ENCODE results near the gene UBE2U.

UBE2U gene

DNA sequence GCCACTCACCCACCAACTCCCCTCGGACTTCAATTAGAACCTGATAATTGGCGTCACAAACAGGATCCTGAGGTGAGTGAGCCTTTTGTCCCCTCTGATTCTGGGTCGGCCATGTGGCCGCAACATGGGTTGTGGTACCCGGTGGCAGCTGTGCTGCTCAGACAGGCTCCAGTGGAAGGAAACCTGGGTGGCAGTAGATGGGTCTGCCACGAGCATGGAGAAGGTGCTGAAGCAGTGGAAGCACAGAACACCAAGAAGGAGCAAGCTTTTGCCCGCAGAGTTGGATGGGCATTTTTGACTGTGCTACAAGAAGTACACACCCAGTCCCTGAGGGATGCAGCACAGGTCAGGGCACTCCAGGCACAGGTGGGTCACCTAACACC is 16.5 kb upstream of the UBE2U start:
- no peak for TF ChIP-seq ZNF777 (tag by site-specific recombination; IDR thresholded peaks at IDR 0.05; ENCODE audit: borderline replicate concordance)
- TF ChIP-seq, protein P1, sequence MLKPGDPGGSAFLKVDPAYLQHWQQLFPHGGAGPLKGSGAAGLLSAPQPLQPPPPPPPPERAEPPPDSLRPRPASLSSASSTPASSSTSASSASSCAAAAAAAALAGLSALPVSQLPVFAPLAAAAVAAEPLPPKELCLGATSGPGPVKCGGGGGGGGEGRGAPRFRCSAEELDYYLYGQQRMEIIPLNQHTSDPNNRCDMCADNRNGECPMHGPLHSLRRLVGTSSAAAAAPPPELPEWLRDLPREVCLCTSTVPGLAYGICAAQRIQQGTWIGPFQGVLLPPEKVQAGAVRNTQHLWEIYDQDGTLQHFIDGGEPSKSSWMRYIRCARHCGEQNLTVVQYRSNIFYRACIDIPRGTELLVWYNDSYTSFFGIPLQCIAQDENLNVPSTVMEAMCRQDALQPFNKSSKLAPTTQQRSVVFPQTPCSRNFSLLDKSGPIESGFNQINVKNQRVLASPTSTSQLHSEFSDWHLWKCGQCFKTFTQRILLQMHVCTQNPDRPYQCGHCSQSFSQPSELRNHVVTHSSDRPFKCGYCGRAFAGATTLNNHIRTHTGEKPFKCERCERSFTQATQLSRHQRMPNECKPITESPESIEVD (tag by site-specific recombination; IDR thresholded peaks at IDR 0.05), result no peak
- no peak for TF ChIP-seq ZNF473 (tag by site-specific recombination; IDR thresholded peaks at IDR 0.05)
- TF ChIP-seq ZNF544 (tag by site-specific recombination; IDR thresholded peaks at IDR 0.05), result no peak
- TF ChIP-seq KLF1 (tag by site-specific recombination; IDR thresholded peaks at IDR 0.05), result no peak
- TF ChIP-seq ZNF623 (tag by site-specific recombination; IDR thresholded peaks at IDR 0.05), result no peak
- TF ChIP-seq, protein P2, sequence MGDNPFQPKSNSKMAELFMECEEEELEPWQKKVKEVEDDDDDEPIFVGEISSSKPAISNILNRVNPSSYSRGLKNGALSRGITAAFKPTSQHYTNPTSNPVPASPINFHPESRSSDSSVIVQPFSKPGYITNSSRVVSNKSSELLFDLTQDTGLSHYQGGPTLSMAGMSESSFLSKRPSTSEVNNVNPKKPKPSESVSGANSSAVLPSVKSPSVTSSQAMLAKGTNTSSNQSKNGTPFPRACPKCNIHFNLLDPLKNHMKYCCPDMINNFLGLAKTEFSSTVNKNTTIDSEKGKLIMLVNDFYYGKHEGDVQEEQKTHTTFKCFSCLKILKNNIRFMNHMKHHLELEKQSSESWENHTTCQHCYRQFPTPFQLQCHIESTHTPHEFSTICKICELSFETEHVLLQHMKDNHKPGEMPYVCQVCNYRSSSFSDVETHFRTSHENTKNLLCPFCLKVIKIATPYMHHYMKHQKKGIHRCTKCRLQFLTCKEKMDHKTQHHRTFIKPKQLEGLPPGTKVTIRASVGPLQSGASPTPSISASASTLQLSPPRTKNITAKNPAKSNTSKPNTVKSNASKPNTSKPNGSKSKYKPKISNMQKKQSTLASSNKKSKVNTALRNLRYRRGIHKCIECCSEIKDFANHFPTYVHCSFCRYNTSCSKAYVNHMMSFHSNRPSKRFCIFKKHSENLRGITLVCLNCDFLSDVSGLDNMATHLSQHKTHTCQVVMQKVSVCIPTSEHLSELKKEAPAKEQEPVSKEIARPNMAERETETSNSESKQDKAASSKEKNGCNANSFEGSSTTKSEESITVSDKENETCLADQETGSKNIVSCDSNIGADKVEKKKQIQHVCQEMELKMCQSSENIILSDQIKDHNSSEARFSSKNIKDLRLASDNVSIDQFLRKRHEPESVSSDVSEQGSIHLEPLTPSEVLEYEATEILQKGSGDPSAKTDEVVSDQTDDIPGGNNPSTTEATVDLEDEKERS (tag by site-specific recombination; IDR thresholded peaks at IDR 0.05), result no peak
- no peak for TF ChIP-seq ZNF629 (tag by site-specific recombination; IDR thresholded peaks at IDR 0.05)
- TF ChIP-seq, protein P3, sequence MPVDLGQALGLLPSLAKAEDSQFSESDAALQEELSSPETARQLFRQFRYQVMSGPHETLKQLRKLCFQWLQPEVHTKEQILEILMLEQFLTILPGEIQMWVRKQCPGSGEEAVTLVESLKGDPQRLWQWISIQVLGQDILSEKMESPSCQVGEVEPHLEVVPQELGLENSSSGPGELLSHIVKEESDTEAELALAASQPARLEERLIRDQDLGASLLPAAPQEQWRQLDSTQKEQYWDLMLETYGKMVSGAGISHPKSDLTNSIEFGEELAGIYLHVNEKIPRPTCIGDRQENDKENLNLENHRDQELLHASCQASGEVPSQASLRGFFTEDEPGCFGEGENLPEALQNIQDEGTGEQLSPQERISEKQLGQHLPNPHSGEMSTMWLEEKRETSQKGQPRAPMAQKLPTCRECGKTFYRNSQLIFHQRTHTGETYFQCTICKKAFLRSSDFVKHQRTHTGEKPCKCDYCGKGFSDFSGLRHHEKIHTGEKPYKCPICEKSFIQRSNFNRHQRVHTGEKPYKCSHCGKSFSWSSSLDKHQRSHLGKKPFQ (tag by site-specific recombination; IDR thresholded peaks at IDR 0.05), result no peak
- TF ChIP-seq, protein P4, sequence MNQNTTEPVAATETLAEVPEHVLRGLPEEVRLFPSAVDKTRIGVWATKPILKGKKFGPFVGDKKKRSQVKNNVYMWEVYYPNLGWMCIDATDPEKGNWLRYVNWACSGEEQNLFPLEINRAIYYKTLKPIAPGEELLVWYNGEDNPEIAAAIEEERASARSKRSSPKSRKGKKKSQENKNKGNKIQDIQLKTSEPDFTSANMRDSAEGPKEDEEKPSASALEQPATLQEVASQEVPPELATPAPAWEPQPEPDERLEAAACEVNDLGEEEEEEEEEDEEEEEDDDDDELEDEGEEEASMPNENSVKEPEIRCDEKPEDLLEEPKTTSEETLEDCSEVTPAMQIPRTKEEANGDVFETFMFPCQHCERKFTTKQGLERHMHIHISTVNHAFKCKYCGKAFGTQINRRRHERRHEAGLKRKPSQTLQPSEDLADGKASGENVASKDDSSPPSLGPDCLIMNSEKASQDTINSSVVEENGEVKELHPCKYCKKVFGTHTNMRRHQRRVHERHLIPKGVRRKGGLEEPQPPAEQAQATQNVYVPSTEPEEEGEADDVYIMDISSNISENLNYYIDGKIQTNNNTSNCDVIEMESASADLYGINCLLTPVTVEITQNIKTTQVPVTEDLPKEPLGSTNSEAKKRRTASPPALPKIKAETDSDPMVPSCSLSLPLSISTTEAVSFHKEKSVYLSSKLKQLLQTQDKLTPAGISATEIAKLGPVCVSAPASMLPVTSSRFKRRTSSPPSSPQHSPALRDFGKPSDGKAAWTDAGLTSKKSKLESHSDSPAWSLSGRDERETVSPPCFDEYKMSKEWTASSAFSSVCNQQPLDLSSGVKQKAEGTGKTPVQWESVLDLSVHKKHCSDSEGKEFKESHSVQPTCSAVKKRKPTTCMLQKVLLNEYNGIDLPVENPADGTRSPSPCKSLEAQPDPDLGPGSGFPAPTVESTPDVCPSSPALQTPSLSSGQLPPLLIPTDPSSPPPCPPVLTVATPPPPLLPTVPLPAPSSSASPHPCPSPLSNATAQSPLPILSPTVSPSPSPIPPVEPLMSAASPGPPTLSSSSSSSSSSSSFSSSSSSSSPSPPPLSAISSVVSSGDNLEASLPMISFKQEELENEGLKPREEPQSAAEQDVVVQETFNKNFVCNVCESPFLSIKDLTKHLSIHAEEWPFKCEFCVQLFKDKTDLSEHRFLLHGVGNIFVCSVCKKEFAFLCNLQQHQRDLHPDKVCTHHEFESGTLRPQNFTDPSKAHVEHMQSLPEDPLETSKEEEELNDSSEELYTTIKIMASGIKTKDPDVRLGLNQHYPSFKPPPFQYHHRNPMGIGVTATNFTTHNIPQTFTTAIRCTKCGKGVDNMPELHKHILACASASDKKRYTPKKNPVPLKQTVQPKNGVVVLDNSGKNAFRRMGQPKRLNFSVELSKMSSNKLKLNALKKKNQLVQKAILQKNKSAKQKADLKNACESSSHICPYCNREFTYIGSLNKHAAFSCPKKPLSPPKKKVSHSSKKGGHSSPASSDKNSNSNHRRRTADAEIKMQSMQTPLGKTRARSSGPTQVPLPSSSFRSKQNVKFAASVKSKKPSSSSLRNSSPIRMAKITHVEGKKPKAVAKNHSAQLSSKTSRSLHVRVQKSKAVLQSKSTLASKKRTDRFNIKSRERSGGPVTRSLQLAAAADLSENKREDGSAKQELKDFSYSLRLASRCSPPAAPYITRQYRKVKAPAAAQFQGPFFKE (tag by site-specific recombination; IDR thresholded peaks at IDR 0.05; ENCODE audit: borderline replicate concordance), result no peak
- TF ChIP-seq ZNF214 (tag by site-specific recombination; IDR thresholded peaks at IDR 0.05; ENCODE audit: borderline replicate concordance), result no peak
- no peak for TF ChIP-seq ZNF621 (tag by site-specific recombination; IDR thresholded peaks at IDR 0.05)
- TF ChIP-seq ZNF785 (tag by site-specific recombination; IDR thresholded peaks at IDR 0.05), result no peak
- TF ChIP-seq ZNF658 (tag by site-specific recombination; IDR thresholded peaks at IDR 0.05), result no peak
- H3K9me3 ChIP-seq (ENCODE audit: control insufficient read depth, insufficient read depth, low read depth, low read length), result no peaks in the 10 kb centered on the region
- H3K36me3 ChIP-seq (ENCODE audit: control insufficient read depth in 2 of 2, insufficient read depth in 1 of 2, low read length in 2 of 2), result no peaks in the 10 kb centered on the region
- ChIA-PET CTCF (interaction anchor here (0.6 kb wide), 1 partner anchor 286 kb away, joined by 6 read pairs; no protein-coding TSS in a partner anchor), POLR2A (no interaction called here)
- H3K4me3 ChIP-seq (ENCODE audit: low read depth, low read length), result no peak overlapping the region
- H3K27ac ChIP-seq (ENCODE audit: extremely low read depth, low read depth, low read length), result no peak overlapping the region
- H3K4me1 ChIP-seq (ENCODE audit: control insufficient read depth, insufficient read depth, low read length), result peaks cover 9% of the 10 kb centered on the region
